HFFc6 (cell line): ENCODE results near the gene CYP11A1. TPM values are rescaled to one million over a fixed set of nuclear protein-coding genes. Genes with fewer than 3 reads are reported as not detected.
"Not testable (repeated sequence)": the region's sequence is repeated elsewhere in the genome, so short reads cannot be mapped to it uniquely, and the experiment has no call there.

ENCODE experiments used
- DNase-seq: peaks from one replicate; pipeline ENCODE4 v3.0.0-alpha.2; 2018
- H3K27ac Mint-ChIP-seq: 2 replicates; pipeline ENCODE4 v1.8.0; 2020; ENCODE audit warnings: mild to moderate bottlenecking, mixed read lengths
- H3K27me3 Mint-ChIP-seq: 2 replicates; pipeline ENCODE4 v1.8.0; 2021; ENCODE audit warnings: mild to moderate bottlenecking, moderate library complexity, mixed read lengths; ENCODE audit not compliant: insufficient read depth
- H3K36me3 Mint-ChIP-seq: 2 replicates; pipeline ENCODE4 v1.8.0; 2021; ENCODE audit warnings: low read depth, mixed read lengths
- H3K4me1 Mint-ChIP-seq: 2 replicates; pipeline ENCODE4 v1.8.0; 2020; ENCODE audit warnings: low read depth, mixed read lengths
- H3K4me3 Mint-ChIP-seq: 2 replicates; pipeline ENCODE4 v1.8.0; 2020; ENCODE audit warnings: mild to moderate bottlenecking, moderate library complexity, mixed read lengths
- H3K9me3 Mint-ChIP-seq: 2 replicates; pipeline ENCODE4 v1.8.0; 2020; ENCODE audit warnings: mild to moderate bottlenecking, mixed read lengths
- total RNA-seq, 6 experiments: library from RNA; stranded (reverse); fragmentation: NEBNext Ultra II Directional; extraction: Animal tissue kit (Norgen Biotek cat#: 25700); gene quantifications; 2 replicates in 1 of 6; 3 replicates in 5 of 6; pipeline ENCODE4 v1.2.3, GENCODE V29; 2021
- TF ChIP-seq, protein P1 (sequence below): fragments of 200-600 bp; sonication (generic); IDR thresholded peaks from 2 replicates; pipeline ENCODE4 v1.5.0; 2021; ENCODE audit warnings: antibody characterized with exemption, mild to moderate bottlenecking

The CYP11A1 gene
- total RNA-seq, 6 experiments from 2014 or later, result 0.12 to 0.17 (median 0.14) TPM; not detected in 2

DNA sequence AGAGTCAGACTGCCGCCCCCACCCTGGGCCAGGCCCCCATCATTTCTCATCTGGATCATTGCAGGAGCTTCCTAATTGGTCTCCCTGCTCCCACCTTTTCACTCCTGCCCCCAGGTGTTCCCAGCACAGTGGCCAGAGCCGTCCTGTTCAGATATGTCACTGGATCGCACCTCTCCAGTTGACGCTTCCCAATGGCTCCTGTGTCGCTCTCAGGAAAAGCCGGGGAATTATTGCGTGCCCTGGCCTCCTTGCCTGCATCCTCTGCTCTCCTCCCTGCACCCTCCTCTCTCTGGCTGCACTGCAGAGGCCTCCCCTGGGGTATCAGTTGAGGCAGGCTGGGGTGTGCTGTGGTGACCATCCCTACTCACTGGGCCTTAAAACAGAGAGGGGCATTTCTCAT is 25.5 kb upstream of the CYP11A1 start:
- peak overlapping the region; percentile 92 for H3K27ac Mint-ChIP-seq
- TF ChIP-seq, protein P1, sequence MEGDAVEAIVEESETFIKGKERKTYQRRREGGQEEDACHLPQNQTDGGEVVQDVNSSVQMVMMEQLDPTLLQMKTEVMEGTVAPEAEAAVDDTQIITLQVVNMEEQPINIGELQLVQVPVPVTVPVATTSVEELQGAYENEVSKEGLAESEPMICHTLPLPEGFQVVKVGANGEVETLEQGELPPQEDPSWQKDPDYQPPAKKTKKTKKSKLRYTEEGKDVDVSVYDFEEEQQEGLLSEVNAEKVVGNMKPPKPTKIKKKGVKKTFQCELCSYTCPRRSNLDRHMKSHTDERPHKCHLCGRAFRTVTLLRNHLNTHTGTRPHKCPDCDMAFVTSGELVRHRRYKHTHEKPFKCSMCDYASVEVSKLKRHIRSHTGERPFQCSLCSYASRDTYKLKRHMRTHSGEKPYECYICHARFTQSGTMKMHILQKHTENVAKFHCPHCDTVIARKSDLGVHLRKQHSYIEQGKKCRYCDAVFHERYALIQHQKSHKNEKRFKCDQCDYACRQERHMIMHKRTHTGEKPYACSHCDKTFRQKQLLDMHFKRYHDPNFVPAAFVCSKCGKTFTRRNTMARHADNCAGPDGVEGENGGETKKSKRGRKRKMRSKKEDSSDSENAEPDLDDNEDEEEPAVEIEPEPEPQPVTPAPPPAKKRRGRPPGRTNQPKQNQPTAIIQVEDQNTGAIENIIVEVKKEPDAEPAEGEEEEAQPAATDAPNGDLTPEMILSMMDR, result no peak
- no peak overlapping the region; the same call in 1 of the 2 replicates for H3K4me3 Mint-ChIP-seq
- no peak for DNase-seq
- H3K36me3 Mint-ChIP-seq, result no peaks in the 10 kb centered on the region
- H3K4me1 Mint-ChIP-seq, result peaks cover 80% of the 10 kb centered on the region
- peaks cover 5% of the 10 kb centered on the region for H3K27me3 Mint-ChIP-seq
- H3K9me3 Mint-ChIP-seq, result no peaks in the 10 kb centered on the region

DNA sequence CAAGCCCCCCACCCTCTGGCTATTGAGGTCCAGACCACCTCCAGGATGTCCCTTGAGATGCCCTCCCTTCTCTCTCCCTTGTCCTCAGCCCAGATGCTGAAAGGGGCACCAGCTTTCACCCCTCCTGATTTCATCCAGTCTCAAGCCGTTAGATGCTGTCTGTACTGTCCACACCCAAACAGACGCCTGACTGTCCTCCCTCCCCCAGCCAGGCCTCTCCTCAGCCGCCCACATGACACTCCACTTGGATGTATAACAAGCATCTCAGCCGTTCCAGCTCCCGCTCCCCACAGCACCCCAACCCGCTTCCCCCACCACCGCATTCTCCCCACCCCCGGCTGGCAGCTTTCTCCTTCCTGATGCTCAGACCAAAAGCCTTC is 25.0 kb upstream of the CYP11A1 start:
- Mint-ChIP-seq H3K27ac (peak overlapping the region; percentile 92), H3K4me3 (peak overlapping the region; percentile 68)

GRCh38 chr15:74391582-74392450 is 24.4 kb upstream of the CYP11A1 start:
- Mint-ChIP-seq H3K36me3 (no peaks in the 10 kb centered on the region), H3K27ac (peak overlapping the region; percentile 92), H3K4me1 (peaks cover 72% of the 10 kb centered on the region), H3K9me3 (no peaks in the 10 kb centered on the region), H3K4me3 (peak overlapping the region; percentile 68), H3K27me3 (peaks cover 5% of the 10 kb centered on the region)
- TF ChIP-seq, protein P1, result no peak
- no peak for DNase-seq

More for the DNA sequence above, 25.0 kb upstream of the CYP11A1 start:
- H3K27me3 Mint-ChIP-seq, result peaks cover 5% of the 10 kb centered on the region
- no peaks in the 10 kb centered on the region for H3K9me3 Mint-ChIP-seq
- peak; percentile 78 for DNase-seq
- H3K36me3 Mint-ChIP-seq, result no peaks in the 10 kb centered on the region
- peaks cover 75% of the 10 kb centered on the region for H3K4me1 Mint-ChIP-seq
- TF ChIP-seq, protein P1, result no peak

DNA sequence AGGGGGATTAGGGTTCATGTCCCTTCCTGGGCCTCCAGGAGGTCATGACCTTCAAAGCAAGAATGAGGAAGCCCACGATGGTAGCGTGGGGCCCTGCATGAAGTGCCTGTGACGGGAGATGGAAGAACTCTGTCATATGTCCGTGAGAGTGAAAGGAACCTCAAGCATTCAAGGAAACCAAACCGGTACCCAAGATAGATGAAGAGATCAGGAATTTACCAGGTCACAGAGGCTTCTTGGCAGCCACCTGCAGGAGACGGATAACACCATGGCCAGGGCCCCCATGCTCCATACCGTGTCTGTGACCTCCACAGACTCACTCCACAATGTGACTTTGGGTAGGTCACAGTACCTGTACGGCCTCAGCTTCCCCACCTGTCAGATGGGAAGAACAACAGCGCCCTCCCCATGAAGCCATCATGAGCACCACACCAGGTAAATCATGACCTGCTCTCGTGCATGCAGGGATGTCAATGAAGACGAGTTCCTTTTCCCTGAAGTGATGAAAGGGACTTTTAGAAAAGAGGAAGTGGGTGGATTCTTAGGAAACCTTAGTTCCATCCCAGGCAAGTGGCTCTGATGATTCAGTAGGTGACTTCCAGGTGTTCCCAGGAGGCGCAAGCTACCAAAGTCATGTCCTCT is 23.3 kb upstream of the CYP11A1 start:
- H3K4me3 Mint-ChIP-seq, result no peak overlapping the region
- no peak for DNase-seq
- peak overlapping the region; percentile 29; the same call in 1 of the 2 replicates for H3K27ac Mint-ChIP-seq
- peaks cover 72% of the 10 kb centered on the region for H3K4me1 Mint-ChIP-seq
- H3K27me3 Mint-ChIP-seq, result peaks cover 3% of the 10 kb centered on the region
- H3K9me3 Mint-ChIP-seq, result no peaks in the 10 kb centered on the region
- H3K36me3 Mint-ChIP-seq, result no peaks in the 10 kb centered on the region
- TF ChIP-seq, protein P1, result no peak

GRCh38 chr15:74390049-74390646 is 22.7 kb upstream of the CYP11A1 start:
- Mint-ChIP-seq H3K27ac (peak overlapping the region; percentile 29; the same call in 1 of the 2 replicates), H3K4me1 (peaks cover 72% of the 10 kb centered on the region)
- DNase-seq, H3K36me3 Mint-ChIP-seq, H3K27me3 Mint-ChIP-seq, H3K9me3 Mint-ChIP-seq, H3K4me3 Mint-ChIP-seq: not testable (repeated sequence)
